ENCODE measurements around the gene SVIL.

The SVIL gene

DNA sequence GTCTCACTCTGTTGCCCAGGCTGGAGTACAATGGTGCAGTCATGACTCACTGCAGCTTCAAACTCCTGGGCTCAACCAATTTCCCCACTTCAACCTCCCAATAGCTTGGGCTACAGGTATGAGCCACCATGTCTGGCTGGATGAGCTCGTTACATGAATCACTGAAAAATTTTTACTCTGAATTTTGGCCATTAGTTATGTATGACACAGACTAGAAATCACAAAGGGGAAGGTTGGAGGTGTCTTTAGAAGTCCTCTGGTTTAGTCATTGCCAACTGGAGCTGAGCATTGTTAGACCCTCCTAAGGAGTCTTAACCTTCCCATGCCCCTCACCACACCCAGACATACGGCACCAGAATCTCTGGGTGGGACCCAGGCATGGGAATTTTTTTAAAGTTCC, 34.7 kb downstream of the SVIL start:
- no peaks in the 10 kb centered on the region for H3K9me2 ChIP-seq (replicated peaks; ENCODE audit: insufficient read depth, low read length)
- no peak overlapping the region for H3K4me3 ChIP-seq (ENCODE audit: low read length)
- H3K27me3 ChIP-seq (replicated peaks; ENCODE audit: insufficient read depth, low read length) = no peaks in the 10 kb centered on the region
- no peak overlapping the region for H2AFZ ChIP-seq (ENCODE audit: low read length)
- no peak for DNase-seq
- no peaks in the 10 kb centered on the region for H3K4me1 ChIP-seq (ENCODE audit: low read length)
- no peak overlapping the region for H3K9ac ChIP-seq (ENCODE audit: low read length)
- no peaks in the 10 kb centered on the region for H3F3A ChIP-seq (ENCODE audit: insufficient read depth, low read length)
- H3K36me3 ChIP-seq (replicated peaks; ENCODE audit: insufficient read depth, low read length) = no peaks in the 10 kb centered on the region
- TF ChIP-seq, protein P1, sequence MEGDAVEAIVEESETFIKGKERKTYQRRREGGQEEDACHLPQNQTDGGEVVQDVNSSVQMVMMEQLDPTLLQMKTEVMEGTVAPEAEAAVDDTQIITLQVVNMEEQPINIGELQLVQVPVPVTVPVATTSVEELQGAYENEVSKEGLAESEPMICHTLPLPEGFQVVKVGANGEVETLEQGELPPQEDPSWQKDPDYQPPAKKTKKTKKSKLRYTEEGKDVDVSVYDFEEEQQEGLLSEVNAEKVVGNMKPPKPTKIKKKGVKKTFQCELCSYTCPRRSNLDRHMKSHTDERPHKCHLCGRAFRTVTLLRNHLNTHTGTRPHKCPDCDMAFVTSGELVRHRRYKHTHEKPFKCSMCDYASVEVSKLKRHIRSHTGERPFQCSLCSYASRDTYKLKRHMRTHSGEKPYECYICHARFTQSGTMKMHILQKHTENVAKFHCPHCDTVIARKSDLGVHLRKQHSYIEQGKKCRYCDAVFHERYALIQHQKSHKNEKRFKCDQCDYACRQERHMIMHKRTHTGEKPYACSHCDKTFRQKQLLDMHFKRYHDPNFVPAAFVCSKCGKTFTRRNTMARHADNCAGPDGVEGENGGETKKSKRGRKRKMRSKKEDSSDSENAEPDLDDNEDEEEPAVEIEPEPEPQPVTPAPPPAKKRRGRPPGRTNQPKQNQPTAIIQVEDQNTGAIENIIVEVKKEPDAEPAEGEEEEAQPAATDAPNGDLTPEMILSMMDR (IDR thresholded peaks at IDR 0.05; ENCODE audit: low read length) = no peak
- TF ChIP-seq EZH2phosphoT487 (IDR thresholded peaks at IDR 0.05; ENCODE audit: low read length) (no peak), EZH2 (optimal IDR thresholded peaks at IDR 0.05; ENCODE audit: low read depth, low read length) (no peak)
- no peak overlapping the region for H3K27ac ChIP-seq (ENCODE audit: low read length)
- no peak overlapping the region for H3K4me2 ChIP-seq (ENCODE audit: low read depth, low read length)
- H3K79me2 ChIP-seq (ENCODE audit: low read length) = no peaks in the 10 kb centered on the region
- no peaks in the 10 kb centered on the region for H3K9me3 ChIP-seq (replicated peaks; ENCODE audit: insufficient read depth, low read length)
- no peaks in the 10 kb centered on the region for H4K20me1 ChIP-seq (ENCODE audit: insufficient read depth, low read length)

DNA sequence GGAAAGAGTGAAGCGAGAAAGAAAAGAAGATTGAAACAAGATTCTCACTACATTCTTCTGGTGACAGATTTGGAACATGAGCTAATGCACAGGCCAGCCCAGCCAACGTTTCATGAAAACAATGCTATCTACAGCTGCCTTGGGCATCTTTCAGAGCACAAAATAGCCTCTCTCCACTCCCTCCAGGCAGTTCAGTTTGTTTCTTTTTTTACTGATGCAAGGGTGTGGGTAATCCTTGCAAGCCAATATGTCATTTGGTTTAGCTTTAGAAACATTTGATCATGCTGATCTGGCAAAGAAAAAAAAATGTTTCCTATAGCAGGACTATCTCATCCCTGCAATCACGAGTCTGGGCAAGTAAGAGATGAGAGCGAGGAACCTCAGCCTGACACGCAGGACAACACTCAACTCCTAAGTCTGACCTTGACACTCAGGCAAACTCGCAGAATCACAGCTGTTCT, 35.9 kb downstream of the SVIL start:
- Histone ChIP-seq H3F3A (ENCODE audit: insufficient read depth, low read length) (no peaks in the 10 kb centered on the region), H3K9me3 (replicated peaks; ENCODE audit: insufficient read depth, low read length) (no peaks in the 10 kb centered on the region), H3K79me2 (ENCODE audit: low read length) (no peaks in the 10 kb centered on the region), H3K9ac (ENCODE audit: low read length) (no peak overlapping the region), H3K4me1 (ENCODE audit: low read length) (no peaks in the 10 kb centered on the region), H4K20me1 (ENCODE audit: insufficient read depth, low read length) (no peaks in the 10 kb centered on the region), H3K36me3 (replicated peaks; ENCODE audit: insufficient read depth, low read length) (no peaks in the 10 kb centered on the region), H3K27ac (ENCODE audit: low read length) (no peak overlapping the region), H3K4me3 (ENCODE audit: low read length) (no peak overlapping the region), H3K4me2 (ENCODE audit: low read depth, low read length) (no peak overlapping the region), H2AFZ (ENCODE audit: low read length) (no peak overlapping the region), H3K27me3 (replicated peaks; ENCODE audit: insufficient read depth, low read length) (no peaks in the 10 kb centered on the region), H3K9me2 (replicated peaks; ENCODE audit: insufficient read depth, low read length) (no peaks in the 10 kb centered on the region)
- DNase-seq = no peak
- TF ChIP-seq, protein P1 (IDR thresholded peaks at IDR 0.05; ENCODE audit: low read length) = no peak
- TF ChIP-seq EZH2phosphoT487 (IDR thresholded peaks at IDR 0.05; ENCODE audit: low read length) (no peak), EZH2 (optimal IDR thresholded peaks at IDR 0.05; ENCODE audit: low read depth, low read length) (no peak)

DNA sequence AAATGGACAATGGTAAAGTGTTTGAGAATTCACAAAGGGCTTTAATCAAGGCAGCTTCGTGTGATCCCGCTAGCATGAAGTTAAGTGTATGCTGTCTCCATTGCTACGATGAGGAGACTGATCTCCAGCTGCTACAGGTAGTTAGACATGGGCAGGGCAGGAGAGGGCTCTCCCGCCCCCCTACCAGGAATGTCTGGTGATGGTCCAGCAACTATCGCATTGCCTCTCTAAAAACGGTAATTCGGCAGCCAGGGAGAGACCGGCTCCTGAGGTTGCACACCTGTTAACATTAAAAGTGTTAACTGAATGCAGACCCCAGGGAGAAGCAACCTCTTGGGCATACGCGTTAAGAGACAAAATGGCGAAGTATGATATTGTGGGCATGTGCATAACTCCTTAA, 37.9 kb downstream of the SVIL start:
- H3K79me2 ChIP-seq (ENCODE audit: low read length) = no peaks in the 10 kb centered on the region
- H3F3A ChIP-seq (ENCODE audit: insufficient read depth, low read length) = no peaks in the 10 kb centered on the region
- H3K9me3 ChIP-seq (replicated peaks; ENCODE audit: insufficient read depth, low read length) = no peaks in the 10 kb centered on the region
- H3K9me2 ChIP-seq (replicated peaks; ENCODE audit: insufficient read depth, low read length) = no peaks in the 10 kb centered on the region
- H3K4me3 ChIP-seq (ENCODE audit: low read length) = no peak overlapping the region
- H4K20me1 ChIP-seq (ENCODE audit: insufficient read depth, low read length) = no peaks in the 10 kb centered on the region
- H3K9ac ChIP-seq (ENCODE audit: low read length) = no peak overlapping the region
- no peaks in the 10 kb centered on the region for H3K27me3 ChIP-seq (replicated peaks; ENCODE audit: insufficient read depth, low read length)
- H3K4me1 ChIP-seq (ENCODE audit: low read length) = no peaks in the 10 kb centered on the region
- DNase-seq = no peak
- H3K27ac ChIP-seq (ENCODE audit: low read length) = no peak overlapping the region
- H2AFZ ChIP-seq (ENCODE audit: low read length) = no peak overlapping the region
- no peaks in the 10 kb centered on the region for H3K36me3 ChIP-seq (replicated peaks; ENCODE audit: insufficient read depth, low read length)
- H3K4me2 ChIP-seq (ENCODE audit: low read depth, low read length) = no peak overlapping the region
- TF ChIP-seq EZH2 (optimal IDR thresholded peaks at IDR 0.05; ENCODE audit: low read depth, low read length) (no peak), EZH2phosphoT487 (IDR thresholded peaks at IDR 0.05; ENCODE audit: low read length) (no peak)
- TF ChIP-seq, protein P1 (IDR thresholded peaks at IDR 0.05; ENCODE audit: low read length) = no peak

Data from MM.1S (cell line).